Stimulated activated CD4-positive, alpha-beta T cell treated with anti-CD3 and anti-CD28 coated beads, TNF-alpha, amount 100 ng/mL, for 1 hour (primary cell): Measurements from ENCODE around the gene GVQW3.

Experiments used
- DNase-seq, 3 donors: peaks; one replicate each; pipeline ENCODE4 v3.0.0-alpha.2; 2020; ENCODE audit warnings: low read depth in 3 of 3, low spot score in 1 of 3

GVQW3 gene

DNA sequence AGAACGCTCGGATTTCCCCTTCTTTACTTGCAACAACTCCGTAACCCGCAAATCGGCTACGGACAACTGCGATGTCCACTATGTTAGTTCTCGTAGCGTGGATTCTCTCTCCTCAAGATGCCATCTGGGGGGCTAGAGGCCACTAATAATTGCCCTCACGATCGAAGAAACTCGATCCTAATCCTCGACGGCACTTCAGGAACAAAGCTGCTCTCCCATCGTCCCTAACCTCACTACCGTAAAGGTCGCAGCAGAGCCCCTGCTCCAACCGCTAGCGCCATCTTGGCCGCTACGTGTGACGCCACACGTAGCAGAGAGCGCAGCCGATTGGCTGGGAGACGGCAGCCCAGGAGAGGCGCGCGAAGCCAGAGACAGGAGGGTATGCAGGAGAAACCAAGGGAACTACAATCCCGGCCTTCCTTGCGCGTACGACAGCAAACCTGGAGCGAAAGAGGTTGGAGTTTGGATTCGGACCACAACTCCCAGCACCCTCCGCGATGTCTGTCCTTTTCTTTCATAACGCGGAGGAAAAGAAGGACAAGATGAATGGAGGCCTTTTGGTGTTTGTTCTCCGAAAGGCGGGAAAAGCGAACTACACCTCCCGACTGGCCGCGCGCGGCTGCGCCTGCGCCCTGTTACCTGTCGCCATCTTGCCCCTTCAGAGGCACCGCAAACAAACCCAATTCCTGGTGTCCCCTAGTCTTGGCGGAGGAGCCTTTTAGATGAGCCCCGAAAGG is 63.4 kb downstream of the GVQW3 start, which contains the start of gene EMSY:
Gene EMSY (plus strand): TSS at position 635 of the 737 bp plus-strand sequence. CDS start 1,921 bp downstream, outside the sequence.
- peak; percentile 69 to 82 (median 75) for DNase-seq

DNA sequence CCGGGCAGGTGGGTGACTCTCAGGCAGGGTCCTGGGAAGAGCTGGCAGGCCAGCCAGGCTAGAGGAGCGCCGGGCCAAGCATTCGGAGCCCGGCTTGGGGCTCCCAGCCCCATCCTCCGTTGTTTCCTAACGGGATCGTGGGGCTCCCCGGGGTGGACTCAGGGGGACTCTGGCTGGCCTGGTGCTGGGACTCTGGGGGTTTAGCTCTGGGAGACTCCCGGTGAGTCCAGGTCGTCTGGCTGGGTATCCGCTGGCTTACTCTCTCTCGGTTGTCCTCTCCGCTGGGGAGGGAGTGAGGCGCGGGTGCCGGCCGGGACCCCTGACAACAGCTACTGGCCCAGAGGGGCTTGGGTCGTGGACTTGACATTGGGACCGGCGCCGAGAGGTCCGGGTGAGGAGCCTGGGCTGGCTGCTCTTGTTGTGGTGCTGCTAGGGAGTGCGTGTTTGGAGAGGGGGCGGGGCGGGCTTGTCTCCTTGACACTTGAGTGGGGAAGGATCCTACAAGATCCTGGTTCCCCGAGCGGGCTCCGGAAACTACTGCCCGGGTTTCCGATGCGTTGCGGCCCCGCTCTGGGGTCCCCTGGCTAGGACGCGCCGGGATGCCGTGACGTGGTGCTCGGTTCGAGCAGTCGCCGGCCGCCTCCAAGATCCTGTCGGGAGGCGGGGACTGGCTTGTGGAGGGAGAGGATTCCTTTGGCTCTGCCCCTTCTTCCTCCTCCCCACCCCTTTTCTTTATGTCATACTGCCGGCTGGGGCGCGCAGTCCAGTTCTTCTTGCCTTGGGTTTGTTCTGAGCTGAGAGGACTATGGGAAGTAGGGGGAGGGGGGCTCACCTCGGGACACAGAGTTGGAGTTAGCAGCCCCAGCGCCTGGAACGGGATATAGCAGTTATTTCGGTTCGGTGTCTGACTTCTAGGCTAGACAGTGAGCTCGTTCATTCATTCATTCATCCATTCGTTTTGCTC is 64.3 kb downstream of the GVQW3 start:
- DNase-seq, result peak in 2 of 3 donors; percentile 5 to 29

DNA sequence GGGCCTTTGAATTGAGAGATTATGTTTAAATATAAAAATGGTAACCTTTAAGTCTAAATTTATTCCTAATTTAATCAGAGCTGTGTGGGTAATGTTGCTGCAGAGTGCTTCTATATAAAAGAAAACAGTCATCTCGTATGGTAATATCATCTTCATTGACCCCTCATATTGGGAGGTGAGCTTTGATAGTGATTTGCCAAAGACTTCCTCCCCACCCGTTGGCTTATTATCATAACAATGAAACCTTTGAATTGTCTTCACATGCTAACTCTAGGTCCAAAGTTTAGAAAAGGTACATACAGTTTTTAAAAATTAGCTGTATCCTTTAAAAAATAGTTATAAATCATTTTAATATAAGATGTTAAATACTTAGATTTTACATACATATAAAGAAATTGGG is 67.4 kb downstream of the GVQW3 start:
- DNase-seq, result no peak

DNA sequence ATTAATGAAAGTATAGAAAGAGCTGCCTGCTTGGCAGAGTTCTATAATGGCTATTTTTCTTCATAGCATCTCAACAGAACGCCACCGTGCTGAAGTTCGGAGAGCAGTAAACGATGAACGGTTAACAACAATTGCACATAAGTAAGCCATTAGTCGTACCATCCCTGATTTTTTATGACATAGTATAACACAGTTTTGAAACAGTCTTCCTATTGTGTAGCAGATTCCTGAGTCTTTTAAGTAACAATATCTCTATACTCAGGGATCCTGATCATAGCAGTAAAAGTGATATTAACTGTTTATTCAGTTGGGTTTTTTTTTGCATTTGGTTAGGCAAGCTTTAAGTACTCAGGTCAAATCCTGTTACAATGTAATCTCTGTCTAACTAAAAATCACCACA is 72.1 kb downstream of the GVQW3 start:
- DNase-seq, result no peak

DNA sequence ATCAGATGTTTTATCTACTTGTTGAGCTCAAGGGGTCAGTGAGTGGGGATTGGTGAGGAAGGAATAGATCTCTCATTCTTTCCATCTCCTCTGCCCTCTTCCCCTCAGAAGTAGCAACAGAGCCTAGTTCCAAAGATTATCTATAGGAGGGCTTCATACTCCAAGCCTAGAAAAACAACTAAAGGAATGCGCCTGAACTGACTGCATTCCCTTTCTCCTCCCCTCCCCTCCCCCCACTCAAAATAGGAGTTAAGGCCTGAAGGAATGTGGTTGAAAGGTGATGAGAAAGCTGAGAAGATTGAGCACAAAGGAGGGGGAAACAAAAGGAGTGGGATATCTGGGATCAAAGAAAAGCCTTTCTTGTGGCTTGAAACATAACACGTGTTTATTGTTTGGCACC is 74.2 kb downstream of the GVQW3 start:
- DNase-seq, result no peak

DNA sequence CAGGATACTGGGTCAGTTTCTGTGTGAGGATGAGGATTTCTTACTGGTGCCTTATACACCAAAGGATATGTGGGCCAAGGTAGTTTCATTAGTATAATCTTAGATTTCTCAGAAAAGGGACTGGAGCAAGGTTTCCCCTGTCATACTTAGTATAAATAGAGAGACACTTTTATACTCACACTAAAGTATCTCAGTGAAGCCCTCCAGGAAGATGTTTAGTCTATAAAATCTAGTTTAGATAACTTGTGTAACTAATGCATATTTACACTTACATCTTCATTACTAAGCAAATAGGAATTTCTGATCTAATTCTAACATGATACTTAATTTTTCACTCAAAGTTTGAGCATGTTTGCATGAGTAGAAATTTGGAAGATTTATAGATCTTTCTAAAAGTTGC is 74.8 kb downstream of the GVQW3 start:
- no peak for DNase-seq

DNA sequence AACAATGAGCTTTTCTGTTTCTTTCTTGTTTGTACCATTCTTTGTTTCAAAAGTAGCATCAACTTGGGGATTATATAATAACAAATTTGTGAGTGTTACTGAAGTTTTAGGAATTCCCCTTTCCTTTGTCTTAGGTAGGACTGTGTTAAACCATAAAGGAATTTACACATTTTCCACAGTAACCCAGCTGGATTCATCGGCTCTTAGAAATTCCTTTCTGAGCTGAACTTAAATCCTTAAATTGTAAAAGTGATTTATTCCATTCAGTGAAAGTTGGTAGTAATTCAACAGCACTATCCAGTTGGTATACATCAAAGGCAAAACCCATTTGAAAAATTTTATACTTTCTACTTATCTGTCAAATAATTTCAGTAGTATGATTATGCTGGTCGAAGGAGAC is 75.4 kb downstream of the GVQW3 start:
- DNase-seq, result no peak
